HG03095 (cell line): ENCODE measurements around the gene U2SURP.
A peak's percentile ranks its signal among the peaks of the same experiment; 100 is the strongest.
"Not testable (repeated sequence)": the region's sequence is repeated elsewhere in the genome, so short reads cannot be mapped to it uniquely, and the experiment has no call there.

Source experiments
- ATAC-seq: cut with Tn5 transposase; IDR thresholded peaks from one replicate; pipeline ENCODE4 v1.9.1; 2021; ENCODE audit warnings: moderate library complexity; ENCODE audit not compliant: unreplicated experiment

U2SURP gene

DNA sequence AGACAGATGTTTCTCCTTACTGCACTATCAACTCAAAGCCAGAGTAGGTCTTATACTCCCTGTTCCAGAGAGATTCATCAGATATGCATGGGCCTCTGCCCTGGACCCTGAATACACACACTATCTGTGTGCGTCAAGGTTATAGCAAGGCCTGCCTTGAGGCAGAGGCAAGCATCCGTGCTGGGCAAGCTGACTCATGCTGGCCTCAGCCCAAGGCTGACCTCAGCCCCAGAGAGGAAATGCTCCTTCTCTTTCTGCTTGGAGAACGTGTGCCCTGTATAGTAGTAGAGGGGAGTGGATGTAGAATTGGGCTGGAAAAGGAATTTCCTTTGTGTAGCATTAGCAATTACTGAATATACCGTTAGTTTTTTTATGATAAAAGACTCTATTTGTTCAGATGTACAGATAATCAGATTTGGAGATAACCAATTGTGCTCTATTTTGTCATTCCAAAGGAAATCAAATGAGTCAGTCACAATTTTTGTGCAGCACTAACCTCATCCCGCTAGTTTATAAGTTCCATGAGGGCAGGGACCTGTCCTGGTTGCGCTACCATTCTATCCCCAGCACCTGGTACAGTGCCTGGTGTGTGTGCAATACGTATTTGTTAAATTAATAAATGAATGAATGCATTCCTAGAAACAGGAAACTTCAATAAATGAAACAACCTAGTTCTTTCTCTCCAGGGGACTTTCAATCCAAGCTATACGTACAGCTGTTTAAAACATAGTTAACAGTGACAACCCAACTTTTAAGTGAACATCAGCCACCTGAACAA, 24.6 kb upstream of the U2SURP start:
- ATAC-seq, result no peak

- ATAC-seq, result no peak
Measured at GRCh38 chr3:142977399-142977728, 24.0 kb upstream of the U2SURP start.

DNA sequence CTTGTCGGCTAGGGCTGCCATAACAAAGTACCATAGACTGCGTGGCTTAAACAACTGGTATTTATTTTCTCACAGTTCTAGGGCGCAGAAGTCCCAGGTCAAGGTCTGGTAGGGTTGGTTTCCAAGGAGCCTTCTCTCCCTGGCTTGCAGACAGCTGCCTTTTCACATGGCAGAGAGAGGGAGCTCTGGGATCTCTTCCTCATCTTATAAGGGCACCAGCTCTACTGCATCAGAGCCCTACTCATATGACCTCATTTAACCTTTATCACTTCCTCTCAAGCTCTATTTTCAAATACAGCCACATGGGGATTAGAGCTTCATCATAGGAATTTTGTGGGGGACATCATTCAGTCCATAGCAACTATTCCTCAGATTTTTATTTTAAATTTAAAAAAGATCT, 20.3 kb upstream of the U2SURP start:
- no peak for ATAC-seq

DNA sequence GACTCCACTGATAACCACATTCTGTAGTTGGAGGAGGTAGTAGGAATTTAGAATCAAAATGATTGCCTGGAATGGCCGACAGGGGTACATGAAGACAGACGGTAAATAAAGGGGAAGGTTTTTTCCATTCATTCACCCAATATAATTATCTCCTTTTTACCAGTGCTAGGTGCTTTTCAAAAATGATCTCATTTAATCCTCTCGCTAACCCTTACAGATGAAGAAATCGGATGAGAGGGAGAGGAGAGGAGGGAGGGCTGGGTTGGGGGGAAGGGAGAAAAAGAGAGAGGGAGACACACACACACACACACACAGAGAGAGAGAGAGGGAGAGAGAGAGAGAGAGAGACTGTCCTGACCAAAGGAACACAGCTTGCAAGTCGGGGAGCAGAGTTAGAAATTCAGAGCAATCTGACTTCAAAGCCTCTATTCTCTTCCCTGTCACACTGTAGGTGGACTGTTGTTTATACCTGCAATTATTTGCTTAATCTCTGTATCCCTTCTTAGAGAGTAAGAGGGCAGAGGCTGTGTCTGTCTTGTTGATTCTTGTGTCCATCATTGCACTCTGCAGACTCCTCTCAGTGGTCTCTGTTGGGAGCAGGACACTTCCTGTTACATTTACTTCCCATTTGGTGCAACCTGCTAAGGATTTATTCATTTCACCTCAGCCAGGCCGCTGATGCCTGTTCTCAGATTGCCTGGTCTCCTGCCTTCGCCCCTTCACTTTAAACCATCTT, 19.2 kb upstream of the U2SURP start:
- ATAC-seq, result no peak

- no peak for ATAC-seq
Measured at GRCh38 chr3:142983318-142983717, 18.1 kb upstream of the U2SURP start.

GRCh38 chr3:142984255-142984654, 17.1 kb upstream of the U2SURP start:
- ATAC-seq, result no peak

- no peak for ATAC-seq
Measured at GRCh38 chr3:142987080-142987700, 14.2 kb upstream of the U2SURP start.

DNA sequence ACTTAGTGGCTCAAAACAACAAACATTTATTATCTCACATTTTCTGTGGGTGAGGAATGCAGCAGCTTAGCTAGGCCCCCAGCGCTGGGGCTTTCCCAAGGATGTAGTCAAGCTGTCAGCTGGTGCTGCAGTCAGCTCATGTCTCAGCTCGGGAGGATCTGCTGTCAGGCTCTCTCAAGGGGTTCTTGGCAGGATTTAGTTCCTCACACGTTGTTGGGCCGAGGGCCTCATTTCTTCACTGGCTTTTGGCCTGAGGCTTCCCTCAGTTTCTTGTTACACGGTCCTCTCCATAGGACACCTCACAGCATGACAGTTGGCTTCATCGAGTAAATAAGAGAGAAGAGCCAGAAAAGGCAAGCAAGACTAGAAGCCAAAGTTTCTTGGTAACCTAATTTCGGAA, 13.7 kb upstream of the U2SURP start:
- no peak for ATAC-seq

DNA sequence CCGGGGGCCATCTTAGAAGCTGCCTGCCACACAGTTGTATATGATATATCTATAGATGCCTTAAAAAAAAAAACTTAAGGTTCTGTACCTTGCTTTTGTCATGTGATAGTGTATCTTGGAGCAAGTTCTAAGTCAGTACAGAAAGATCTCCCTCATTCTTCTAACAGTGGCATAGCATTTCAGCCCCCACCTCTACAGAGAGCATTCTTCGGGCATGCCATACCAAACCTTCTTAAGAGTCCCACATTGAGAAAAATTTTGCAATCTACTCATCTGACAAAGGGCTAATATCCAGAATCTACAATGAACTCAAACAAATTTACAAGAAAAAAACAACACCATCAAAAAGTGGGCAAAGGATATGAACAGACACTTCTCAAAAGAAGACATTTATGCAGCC, 13.1 kb upstream of the U2SURP start:
- ATAC-seq, result not testable (repeated sequence)

- ATAC-seq, result not testable (repeated sequence)
Measured at GRCh38 chr3:142988826-142989225, 12.5 kb upstream of the U2SURP start.

DNA sequence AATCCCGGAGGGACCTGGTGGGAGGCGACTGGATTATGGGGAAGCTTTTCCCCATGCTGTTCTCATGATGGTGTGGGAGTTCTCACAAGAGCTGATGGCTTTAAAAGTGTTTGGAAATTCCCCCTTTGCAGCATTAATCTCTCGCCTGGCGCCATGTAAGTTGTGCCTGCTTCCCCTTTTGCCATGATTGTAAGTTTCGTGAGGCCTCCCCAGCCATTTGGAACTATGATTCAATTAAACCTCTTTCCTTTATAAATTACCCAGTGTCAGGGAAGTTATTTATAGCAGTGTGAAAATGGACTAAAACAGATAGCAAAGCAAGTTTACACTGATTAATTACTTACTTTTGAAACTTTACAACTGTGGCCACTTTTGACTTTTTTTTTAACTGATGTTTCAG, 10.6 kb upstream of the U2SURP start:
- no peak for ATAC-seq

DNA sequence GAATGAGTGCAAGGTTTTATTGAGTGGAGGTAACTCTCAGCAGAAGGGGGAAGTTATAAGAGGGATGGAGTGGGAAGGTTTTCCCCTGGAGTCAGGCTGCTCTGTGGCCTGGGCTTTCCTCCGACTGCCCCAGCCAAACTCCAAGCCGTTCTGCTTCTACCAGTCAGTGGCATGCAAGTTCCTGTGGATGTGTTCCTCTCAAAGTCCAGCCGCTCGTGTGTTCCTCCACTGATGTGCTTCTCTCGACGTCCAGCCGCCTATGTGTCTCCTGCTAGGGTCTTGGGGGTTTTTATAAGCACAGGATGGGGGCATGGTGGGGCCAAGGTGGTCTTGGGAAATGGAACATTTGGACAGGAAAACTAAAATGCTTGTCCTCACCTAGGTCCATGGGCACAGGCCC, 9.0 kb upstream of the U2SURP start:
- ATAC-seq, result no peak

DNA sequence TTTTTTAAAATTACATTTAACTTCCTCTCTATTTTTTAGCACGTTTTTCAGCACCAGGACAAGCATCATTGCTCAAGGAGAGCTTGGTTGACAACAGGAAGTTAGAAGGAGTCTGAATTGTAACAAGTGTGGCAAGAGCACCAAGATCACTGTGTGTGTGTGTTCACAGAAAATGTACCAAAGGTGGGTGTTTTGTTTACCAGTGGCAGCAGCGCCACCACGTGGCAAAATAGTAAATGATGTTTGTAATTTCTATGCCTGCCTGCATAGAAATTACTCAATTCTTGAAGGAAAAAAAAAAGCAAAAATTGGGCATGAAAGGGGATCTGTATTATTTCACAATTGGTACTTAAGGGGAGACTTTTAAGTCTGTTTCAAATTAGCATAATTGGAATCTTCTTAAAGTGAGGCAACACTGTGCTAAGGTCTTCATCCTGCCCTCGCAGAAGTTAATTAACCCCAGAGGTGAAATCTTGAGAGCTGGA, 7.4 kb upstream of the U2SURP start:
- peak; percentile 67 for ATAC-seq

- ATAC-seq, result no peak
Measured at GRCh38 chr3:142997330-142997729, 4.0 kb upstream of the U2SURP start.

DNA sequence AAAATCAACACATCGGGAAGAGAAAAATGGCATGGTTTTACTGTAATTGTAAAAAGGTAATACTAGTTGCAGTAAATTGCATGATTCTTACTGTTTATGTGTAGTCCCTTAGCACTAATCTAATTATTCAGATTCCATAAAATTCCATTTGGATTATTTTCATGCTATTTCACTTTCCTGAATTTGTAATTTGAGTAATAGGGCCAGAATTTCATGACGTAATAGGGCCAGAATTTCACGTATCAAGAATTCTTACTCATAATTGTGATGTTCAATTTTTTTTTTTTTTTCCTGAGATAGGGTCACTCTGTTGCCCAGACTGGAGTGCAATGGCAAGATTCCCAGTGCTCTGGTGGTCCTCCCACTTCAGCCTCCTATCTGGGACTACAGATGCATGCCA, 2.9 kb upstream of the U2SURP start:
- no peak for ATAC-seq

DNA sequence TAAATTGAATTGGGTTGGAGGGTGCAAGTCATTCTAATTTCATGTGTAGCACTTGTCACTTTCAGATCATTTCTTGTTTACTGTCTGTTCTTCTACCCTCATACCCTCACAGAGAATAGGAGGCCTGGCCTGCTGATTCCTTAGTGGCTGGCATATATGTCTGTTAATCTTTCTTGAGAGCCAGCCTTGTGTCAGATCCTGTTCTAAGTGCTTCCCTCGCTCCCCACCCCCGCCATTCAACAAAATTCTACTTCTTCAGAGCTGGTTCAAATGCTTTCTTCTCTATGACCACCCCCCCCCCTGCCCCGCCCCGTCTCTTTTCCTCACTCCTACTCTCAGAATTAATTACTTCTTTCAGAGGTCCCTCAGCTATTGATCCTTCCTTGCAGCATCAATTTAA, 1.5 kb upstream of the U2SURP start:
- ATAC-seq, result no peak

DNA sequence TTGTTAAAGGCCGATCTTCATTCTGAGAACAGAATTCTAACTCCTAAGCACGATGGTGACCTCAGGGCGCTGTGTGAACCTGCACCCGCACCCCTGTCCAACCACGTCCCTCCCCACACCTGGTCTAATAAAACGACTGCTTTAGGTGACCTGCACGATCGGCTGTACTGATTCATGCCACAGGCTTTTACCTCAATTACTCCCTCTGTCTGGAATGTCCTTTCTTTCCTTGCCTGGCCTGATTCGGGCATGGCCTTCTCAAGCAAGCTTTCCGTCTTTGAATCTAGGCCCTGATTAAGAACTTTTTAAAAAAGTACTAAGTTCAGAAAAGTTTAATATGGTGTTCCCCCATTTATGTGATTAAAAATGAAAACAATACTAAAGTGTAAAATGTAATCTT, 842 bp upstream of the U2SURP start:
- ATAC-seq, result no peak

- peak; percentile 70 for ATAC-seq
Measured at GRCh38 chr3:143001034-143001368, 369 bp upstream of the U2SURP start.

- ATAC-seq, result peak; percentile 30
Measured at GRCh38 chr3:143002083-143002712, 828 bp downstream of the U2SURP start.

DNA sequence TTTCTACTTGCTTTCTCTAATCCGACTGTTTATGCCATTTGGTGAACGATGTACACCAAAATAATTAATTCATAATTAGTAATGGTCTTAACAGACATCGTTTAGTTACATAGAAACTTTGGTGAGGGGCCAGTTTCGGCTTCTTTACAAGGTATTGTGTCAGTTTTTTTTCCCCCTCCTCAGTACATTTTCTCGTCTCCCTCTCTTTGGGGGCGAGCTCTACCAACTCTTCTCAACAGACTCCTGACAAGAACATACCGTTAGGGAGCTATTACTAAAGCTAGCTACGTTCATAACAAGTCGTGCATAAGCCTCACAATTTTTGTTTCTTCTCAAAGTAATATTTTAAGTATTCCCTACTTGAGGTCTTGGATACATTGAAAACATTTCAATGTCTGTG, 1.4 kb downstream of the U2SURP start:
- no peak for ATAC-seq

- ATAC-seq, result no peak
Measured at GRCh38 chr3:143004823-143005222, 3.5 kb downstream of the U2SURP start.

GRCh38 chr3:143010024-143010423, 8.7 kb downstream of the U2SURP start:
- no peak for ATAC-seq
